PC-3 (cell line): ENCODE data around the gene ITGA7. TPM values are rescaled to one million over a fixed set of nuclear protein-coding genes. Genes with fewer than 3 reads are reported as not detected.

Experiments
- ATAC-seq: fragments of 200-7000 bp; cut with Tn5 transposase; 2 replicates; pipeline ENCODE4 v1.9.1; 2020; ENCODE audit warnings: mild to moderate bottlenecking, moderate library complexity
- BruUV-seq: library from RNA; stranded (reverse); fragments of 400-500 nt; replicated peaks from 2 replicates; lab custom pipeline; 2021; lab: Mats Ljungman, UMichigan
- CTCF ChIA-PET: fragments of 300-600 bp; sonication (Branson Sonifier 250); formaldehyde crosslinking; loops from one replicate; lab custom pipeline; 2022; ENCODE audit warnings: antibody characterized with exemption; lab: Charles Lee
- POLR2A ChIA-PET: fragments of 300-600 bp; sonication (Branson Sonifier 250); formaldehyde crosslinking; loops from one replicate; lab custom pipeline; 2022; ENCODE audit warnings: antibody characterized with exemption; ENCODE audit not compliant: unreplicated experiment; lab: Charles Lee
- DNase-seq: peaks from one replicate; pipeline ENCODE4 v3.0.0-alpha.2; 2015
- H2AFZ ChIP-seq: fragments of 300-600 bp; sonication (generic); 2 replicates; pipeline ENCODE4 v1.6.0; 2016; ENCODE audit warnings: antibody characterized with exemption, low read length
- H3F3A ChIP-seq: fragments of 300-600 bp; sonication (generic); one replicate; pipeline ENCODE4 v1.6.0; 2017; ENCODE audit warnings: antibody characterized with exemption, low read length, control low read depth, mild to moderate bottlenecking; ENCODE audit not compliant: unreplicated experiment
- H3K27ac ChIP-seq: fragments of 300-600 bp; sonication (generic); 2 replicates; pipeline ENCODE4 v1.5.1; 2016; ENCODE audit warnings: mild to moderate bottlenecking, low read length
- H3K27me3 ChIP-seq: fragments of 300-600 bp; sonication (generic); 2 replicates; pipeline ENCODE4 v1.6.1; 2016; ENCODE audit warnings: low read length, mixed read lengths
- H3K36me3 ChIP-seq: fragments of 300-600 bp; sonication (generic); 2 replicates; pipeline ENCODE4 v1.6.1; 2016; ENCODE audit warnings: low read depth, mixed run types, low read length, mixed read lengths
- H3K4me1 ChIP-seq: fragments of 300-600 bp; sonication (generic); 2 replicates; pipeline ENCODE4 v1.5.1; 2016; ENCODE audit warnings: low read length; ENCODE audit not compliant: insufficient read depth
- H3K4me2 ChIP-seq: fragments of 300-600 bp; sonication (generic); 2 replicates; pipeline ENCODE4 v1.6.0; 2016; ENCODE audit warnings: low read length
- H3K4me3 ChIP-seq: fragments of 300-600 bp; sonication (generic); 2 replicates; pipeline ENCODE4 v1.5.1; 2016; ENCODE audit warnings: mild to moderate bottlenecking, low read length, mixed read lengths
- H3K79me2 ChIP-seq: fragments of 300-600 bp; sonication (generic); 2 replicates; pipeline ENCODE4 v1.6.1; 2017; ENCODE audit warnings: low read length, mixed read lengths
- H3K9ac ChIP-seq: fragments of 300-600 bp; sonication (generic); 2 replicates; pipeline ENCODE4 v1.6.0; 2016; ENCODE audit warnings: mild to moderate bottlenecking, low read length
- H3K9me2 ChIP-seq: fragments of 300-600 bp; sonication (generic); replicated peaks from 2 replicates; pipeline ENCODE4 v1.6.1; 2016; ENCODE audit warnings: mixed run types, low read length, mixed read lengths
- H3K9me3 ChIP-seq: fragments of 300-600 bp; sonication (generic); 2 replicates; pipeline ENCODE4 v1.6.1; 2016; ENCODE audit warnings: low read length, mixed read lengths
- H4K20me1 ChIP-seq: fragments of 300-600 bp; sonication (generic); 2 replicates; pipeline ENCODE4 v1.6.1; 2016; ENCODE audit warnings: low read length, mixed read lengths
- EZH2 ChIP-seq: fragments of 300-600 bp; sonication (generic); IDR thresholded peaks from one replicate; pipeline ENCODE4 v1.6.1; 2017; ENCODE audit warnings: antibody characterized with exemption, mild to moderate bottlenecking, low read length; ENCODE audit not compliant: unreplicated experiment
- EZH2phosphoT487 ChIP-seq: fragments of 300-600 bp; sonication (generic); IDR thresholded peaks from 2 replicates; pipeline ENCODE4 v1.6.1; 2018; ENCODE audit warnings: mild to moderate bottlenecking, antibody characterized with exemption, low read length, borderline replicate concordance
- intact Hi-C: fragments of 100-400 bp; cut with micrococcal nuclease; formaldehyde crosslinking; loops from 2 replicates; pipeline ENCODE4 v1.9.0; 2023
- total RNA-seq: library from RNA; depleted of rRNA; stranded (reverse); fragments of >200 nt; gene quantifications from 2 replicates; pipeline ENCODE4 v1.2.3, GENCODE V29; 2014
- TF ChIP-seq, protein P1 (sequence below): fragments of 300-600 bp; sonication (generic); conservative IDR thresholded peaks from 2 replicates; pipeline ENCODE4 v1.5.1; 2017; ENCODE audit warnings: antibody characterized with exemption, low read depth, mild to moderate bottlenecking, low read length

The ITGA7 gene
- total RNA-seq, 1 experiment from 2014 or later: 4.4 TPM

DNA sequence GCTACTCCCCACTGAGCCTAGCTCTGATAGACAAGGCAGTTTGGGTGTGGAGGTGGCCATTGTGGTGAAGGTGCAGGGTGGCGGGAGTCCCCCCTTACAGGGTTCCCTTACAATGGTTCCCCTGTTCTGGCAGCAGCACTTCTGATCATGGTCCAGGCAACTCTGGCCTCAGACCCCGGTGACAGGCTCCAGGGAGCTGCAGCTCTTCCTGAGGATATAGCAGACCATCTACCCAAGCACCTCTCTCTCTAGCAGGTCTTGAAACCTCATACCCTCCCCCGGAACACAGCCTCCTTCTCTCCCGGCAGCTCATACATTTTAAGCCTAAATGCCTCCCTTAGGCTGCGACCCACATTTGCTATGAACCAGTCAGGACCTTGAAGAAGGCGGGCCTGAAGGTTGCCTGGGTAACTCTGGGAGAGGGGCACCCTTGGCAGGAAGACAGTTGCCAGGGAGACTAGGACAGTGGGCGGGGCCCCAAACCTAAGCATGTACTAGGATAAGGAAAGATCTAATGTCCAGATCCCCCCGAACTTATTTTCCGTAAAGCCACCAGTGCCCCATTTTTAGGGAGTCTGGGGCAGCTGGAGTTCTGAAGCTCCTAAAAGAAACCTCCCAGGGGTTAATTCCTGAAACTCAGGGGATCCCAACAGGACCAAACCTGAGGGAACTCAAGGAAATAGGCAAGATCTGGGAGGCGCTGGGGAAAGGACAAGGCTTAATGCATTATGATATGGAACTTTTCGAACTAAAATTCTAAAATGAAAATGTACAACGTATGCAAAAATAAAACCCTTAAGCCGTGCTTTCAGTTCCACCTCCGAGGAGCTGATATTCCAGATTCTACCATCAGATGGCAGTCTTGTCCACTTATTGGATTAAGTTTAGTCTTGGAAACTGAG, 30.7 kb upstream of the ITGA7 start:
- H4K20me1 ChIP-seq: no peaks in the 10 kb centered on the region
- H3K27ac ChIP-seq: no peak overlapping the region
- no TSS peak for BruUV-seq
- H3K9ac ChIP-seq: peak overlapping the region; percentile 34; the same call in 1 of the 2 replicates
- no peaks in the 10 kb centered on the region; the same call in 1 of the 2 replicates for H3K36me3 ChIP-seq
- H3F3A ChIP-seq: no peaks in the 10 kb centered on the region
- peaks cover 14% of the 10 kb centered on the region for H3K4me1 ChIP-seq
- no peaks in the 10 kb centered on the region for H3K79me2 ChIP-seq
- H3K9me3 ChIP-seq: no peaks in the 10 kb centered on the region
- H3K9me2 ChIP-seq: no peaks in the 10 kb centered on the region
- peak; percentile 98 for DNase-seq
- peak; percentile 53 for ATAC-seq
- CTCF ChIA-PET: interaction anchor here (0.5 to 2.7 kb wide), 20 partner anchors 9 to 291 kb away, joined by 3 to 25 read pairs (median 4); partner anchors contain the start of genes CD63, ORMDL2, RAB5B and RDH5
- peak overlapping the region; percentile 96 for H3K4me2 ChIP-seq
- POLR2A ChIA-PET: interaction anchor here (0.6 to 1.6 kb wide), 2 partner anchors 9 to 234 kb away, joined by 3 to 6 read pairs; partner anchors contain the start of gene CD63
- H2AFZ ChIP-seq: peak overlapping the region; percentile 95
- H3K27me3 ChIP-seq: no peaks in the 10 kb centered on the region
- no peak for TF ChIP-seq EZH2phosphoT487
- TF ChIP-seq, protein P1, sequence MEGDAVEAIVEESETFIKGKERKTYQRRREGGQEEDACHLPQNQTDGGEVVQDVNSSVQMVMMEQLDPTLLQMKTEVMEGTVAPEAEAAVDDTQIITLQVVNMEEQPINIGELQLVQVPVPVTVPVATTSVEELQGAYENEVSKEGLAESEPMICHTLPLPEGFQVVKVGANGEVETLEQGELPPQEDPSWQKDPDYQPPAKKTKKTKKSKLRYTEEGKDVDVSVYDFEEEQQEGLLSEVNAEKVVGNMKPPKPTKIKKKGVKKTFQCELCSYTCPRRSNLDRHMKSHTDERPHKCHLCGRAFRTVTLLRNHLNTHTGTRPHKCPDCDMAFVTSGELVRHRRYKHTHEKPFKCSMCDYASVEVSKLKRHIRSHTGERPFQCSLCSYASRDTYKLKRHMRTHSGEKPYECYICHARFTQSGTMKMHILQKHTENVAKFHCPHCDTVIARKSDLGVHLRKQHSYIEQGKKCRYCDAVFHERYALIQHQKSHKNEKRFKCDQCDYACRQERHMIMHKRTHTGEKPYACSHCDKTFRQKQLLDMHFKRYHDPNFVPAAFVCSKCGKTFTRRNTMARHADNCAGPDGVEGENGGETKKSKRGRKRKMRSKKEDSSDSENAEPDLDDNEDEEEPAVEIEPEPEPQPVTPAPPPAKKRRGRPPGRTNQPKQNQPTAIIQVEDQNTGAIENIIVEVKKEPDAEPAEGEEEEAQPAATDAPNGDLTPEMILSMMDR: peak; percentile 90
- no peak for TF ChIP-seq EZH2
- peak overlapping the region; percentile 82 for H3K4me3 ChIP-seq
- intact Hi-C loops: loop anchor here (1.0 to 2.0 kb wide), 4 partner anchors 59 to 291 kb away; partner anchors contain the start of gene DGKA

DNA sequence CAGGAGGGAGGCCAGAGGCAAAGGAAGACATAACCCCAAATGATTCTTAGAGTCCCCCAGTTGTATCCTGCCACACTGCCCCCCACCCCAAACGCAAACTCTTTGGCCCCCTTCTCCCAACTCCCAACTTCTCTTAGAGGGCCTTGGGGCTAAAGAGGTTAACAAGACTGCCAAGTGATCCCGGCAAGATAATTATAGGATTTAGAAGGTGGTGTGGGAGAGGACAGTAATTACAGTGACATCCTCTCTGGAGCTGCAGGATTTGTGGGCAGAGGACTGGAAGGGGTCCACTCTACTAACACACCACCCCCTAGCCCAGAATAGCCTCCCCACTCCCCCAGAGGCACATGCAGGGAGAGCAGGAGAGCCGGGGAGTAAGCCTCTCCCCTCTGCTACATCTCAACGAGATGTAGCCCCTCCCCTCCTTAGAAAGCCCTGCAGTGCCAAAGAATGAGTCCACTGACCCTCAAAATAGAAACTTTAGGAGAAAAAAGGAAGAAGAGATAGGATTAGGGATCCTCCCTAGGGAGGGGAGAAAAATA, 29.9 kb upstream of the ITGA7 start:
- Histone ChIP-seq H3K27ac (no peak overlapping the region), H3K9me2 (no peaks in the 10 kb centered on the region), H3K9ac (no peak overlapping the region), H3K4me3 (peak overlapping the region; percentile 82; the same call in 1 of the 2 replicates), H3K36me3 (no peaks in the 10 kb centered on the region; the same call in 1 of the 2 replicates), H3K4me1 (peaks cover 13% of the 10 kb centered on the region), H2AFZ (peak overlapping the region; percentile 95), H3F3A (no peaks in the 10 kb centered on the region), H3K9me3 (no peaks in the 10 kb centered on the region), H3K27me3 (no peaks in the 10 kb centered on the region), H3K79me2 (no peaks in the 10 kb centered on the region), H3K4me2 (peak overlapping the region; percentile 96), H4K20me1 (no peaks in the 10 kb centered on the region)
- ChIA-PET POLR2A (interaction anchor here (0.5 to 1.6 kb wide), 2 partner anchors 8 to 63 kb away, joined by 3 to 6 read pairs; partner anchors contain the start of gene CD63), CTCF (interaction anchor here (0.6 to 2.7 kb wide), 11 partner anchors 8 to 549 kb away, joined by 3 to 25 read pairs (median 4); partner anchors contain the start of genes CD63 and RDH5)
- ATAC-seq (peak; percentile 18; the same call in 1 of the 2 replicates), DNase-seq (no peak)
- TF ChIP-seq EZH2: no peak
- TF ChIP-seq, protein P1: no peak
- no peak for TF ChIP-seq EZH2phosphoT487
- BruUV-seq: no TSS peak
- intact Hi-C loops: loop anchor here (1.0 to 2.0 kb wide), 4 partner anchors 8 to 193 kb away; partner anchors contain the start of genes CD63 and DGKA
